ENCODE results near the gene OR2M4. TPM values are rescaled to one million over a fixed set of nuclear protein-coding genes. Genes with fewer than 3 reads are reported as not detected.

OR2M4 gene
- total RNA-seq, 1 experiment from 2014 or later = 0.11 TPM

DNA sequence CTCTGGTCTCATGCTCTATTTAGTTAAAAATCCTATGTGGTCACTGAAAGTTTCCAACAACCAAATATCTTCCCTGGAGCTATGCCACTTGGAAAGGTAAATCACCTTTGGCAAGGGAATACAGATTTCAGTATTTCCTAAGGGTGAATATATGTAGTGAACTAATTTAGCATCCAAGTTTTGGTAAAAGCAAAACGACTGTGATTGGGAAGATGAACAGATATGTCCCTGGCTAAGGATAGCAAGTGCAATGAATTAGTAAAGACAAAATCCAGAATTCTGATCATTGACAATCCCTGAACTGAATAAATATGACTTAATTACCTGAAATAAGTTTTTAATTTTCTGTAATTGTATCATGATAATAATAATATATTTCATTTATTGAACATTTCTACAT, 46.7 kb downstream of the OR2M4 start, which contains the start of gene OR2T33:
Gene OR2T33 (minus strand): TSS at position 101 of the 400 bp plus-strand sequence. CDS start 4,162 bp downstream, outside the sequence.
- H3K27ac ChIP-seq (ENCODE audit: low read depth, low read length, poor library complexity, severe bottlenecking) = no peak within 1 kb of the TSS
- intact Hi-C loops (cut with micrococcal nuclease; ENCODE audit: unreplicated experiment) = no loop called here
- no peaks in the 10 kb centered on the region for H3K36me3 ChIP-seq (ENCODE audit: insufficient read depth, low read length, poor library complexity, severe bottlenecking)
- H3K27me3 ChIP-seq (replicated peaks; ENCODE audit: insufficient read depth, low read depth, low read length, poor library complexity) = no peaks in the 10 kb centered on the region
- no peaks in the 10 kb centered on the region for H3K9me3 ChIP-seq (ENCODE audit: low read depth, low read length, poor library complexity, severe bottlenecking)
- ChIA-PET POLR2A (ENCODE audit: low non-redundant PET) (no interaction called here), CTCF (no interaction called here)
- H3K4me1 ChIP-seq (ENCODE audit: insufficient read depth, low read length, poor library complexity, severe bottlenecking) = no peaks in the 10 kb centered on the region
- no TSS peak for BruUV-seq (replicated peaks)
- no peak within 1 kb of the TSS for H3K4me3 ChIP-seq (ENCODE audit: low read depth, low read length, poor library complexity, severe bottlenecking)
- no peak for DNase-seq (ENCODE audit: low spot score)
- TF ChIP-seq, protein P1, sequence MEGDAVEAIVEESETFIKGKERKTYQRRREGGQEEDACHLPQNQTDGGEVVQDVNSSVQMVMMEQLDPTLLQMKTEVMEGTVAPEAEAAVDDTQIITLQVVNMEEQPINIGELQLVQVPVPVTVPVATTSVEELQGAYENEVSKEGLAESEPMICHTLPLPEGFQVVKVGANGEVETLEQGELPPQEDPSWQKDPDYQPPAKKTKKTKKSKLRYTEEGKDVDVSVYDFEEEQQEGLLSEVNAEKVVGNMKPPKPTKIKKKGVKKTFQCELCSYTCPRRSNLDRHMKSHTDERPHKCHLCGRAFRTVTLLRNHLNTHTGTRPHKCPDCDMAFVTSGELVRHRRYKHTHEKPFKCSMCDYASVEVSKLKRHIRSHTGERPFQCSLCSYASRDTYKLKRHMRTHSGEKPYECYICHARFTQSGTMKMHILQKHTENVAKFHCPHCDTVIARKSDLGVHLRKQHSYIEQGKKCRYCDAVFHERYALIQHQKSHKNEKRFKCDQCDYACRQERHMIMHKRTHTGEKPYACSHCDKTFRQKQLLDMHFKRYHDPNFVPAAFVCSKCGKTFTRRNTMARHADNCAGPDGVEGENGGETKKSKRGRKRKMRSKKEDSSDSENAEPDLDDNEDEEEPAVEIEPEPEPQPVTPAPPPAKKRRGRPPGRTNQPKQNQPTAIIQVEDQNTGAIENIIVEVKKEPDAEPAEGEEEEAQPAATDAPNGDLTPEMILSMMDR (conservative IDR thresholded peaks at IDR 0.05; ENCODE audit: low read depth, low read length) = no peak
- no peak for TF ChIP-seq EZH2 (IDR thresholded peaks at IDR 0.05; ENCODE audit: borderline replicate concordance, low read depth, low read length, poor library complexity, severe bottlenecking)

- H3K4me1 ChIP-seq (ENCODE audit: insufficient read depth, low read length, poor library complexity, severe bottlenecking) = no peaks in the 10 kb centered on the region
- peaks cover 6% of the 10 kb centered on the region for H3K9me3 ChIP-seq (ENCODE audit: low read depth, low read length, poor library complexity, severe bottlenecking)
- intact Hi-C loops (cut with micrococcal nuclease; ENCODE audit: unreplicated experiment) = no loop called here
- no peaks in the 10 kb centered on the region for H3K36me3 ChIP-seq (ENCODE audit: insufficient read depth, low read length, poor library complexity, severe bottlenecking)
- H3K4me3 ChIP-seq (ENCODE audit: low read depth, low read length, poor library complexity, severe bottlenecking) = no peak overlapping the region
- H3K27ac ChIP-seq (ENCODE audit: low read depth, low read length, poor library complexity, severe bottlenecking) = no peak overlapping the region
- no peaks in the 10 kb centered on the region for H3K27me3 ChIP-seq (replicated peaks; ENCODE audit: insufficient read depth, low read depth, low read length, poor library complexity)
- ChIA-PET POLR2A (ENCODE audit: low non-redundant PET) (no interaction called here), CTCF (no interaction called here)
- DNase-seq (ENCODE audit: low spot score) = no peak
- BruUV-seq (replicated peaks) = no TSS peak
- TF ChIP-seq, protein P1 (conservative IDR thresholded peaks at IDR 0.05; ENCODE audit: low read depth, low read length) = no peak
- TF ChIP-seq EZH2 (IDR thresholded peaks at IDR 0.05; ENCODE audit: borderline replicate concordance, low read depth, low read length, poor library complexity, severe bottlenecking) = no peak
Observed at GRCh38 chr1:248288391-248288790, 57.2 kb downstream of the OR2M4 start.

Other genes starting within 250 kb of the OR2M4 start
- not detected in 2 replicates for gene OR2L5, start 217.8 kb upstream of the OR2M4 start, total RNA-seq (2021)
- 0.13 TPM in 1 of 2 replicates, not detected in the other for gene OR2L2, start 201.3 kb upstream of the OR2M4 start, total RNA-seq (2021)
- gene OR2L3, start 184.6 kb upstream of the OR2M4 start, total RNA-seq (2021) = not detected in 2 replicates
- gene OR2L13, start 136.2 kb upstream of the OR2M4 start, total RNA-seq (2021) = not detected in 2 replicates
- not detected in 2 replicates for gene OR2M5, start 86.3 kb upstream of the OR2M4 start, total RNA-seq (2021)
- not detected in 2 replicates for gene OR2M2, start 56.6 kb upstream of the OR2M4 start, total RNA-seq (2021)
- gene OR2M3, start 34.2 kb upstream of the OR2M4 start, total RNA-seq (2021) = 0.15 and 0.19 TPM in 2 replicates
- gene OR2T33, start 46.6 kb downstream of the OR2M4 start, total RNA-seq (2021) = not detected in 2 replicates
- not detected in 2 replicates for gene OR2T12, start 72.0 kb downstream of the OR2M4 start, total RNA-seq (2021)
- not detected in 2 replicates for gene OR2M7, start 93.2 kb downstream of the OR2M4 start, total RNA-seq (2021)
- gene OR14C36, start 117.4 kb downstream of the OR2M4 start, total RNA-seq (2021) = not detected in 2 replicates
- not detected in 2 replicates for gene OR2T4, start 130.2 kb downstream of the OR2M4 start, total RNA-seq (2021)
- not detected in 2 replicates for gene OR2T6, start 144.3 kb downstream of the OR2M4 start, total RNA-seq (2021)
- gene OR2T1, start 171.6 kb downstream of the OR2M4 start, total RNA-seq (2021) = not detected in 2 replicates
- not detected in 2 replicates for gene OR2T2, start 214.2 kb downstream of the OR2M4 start, total RNA-seq (2021)
- gene OR2T3, start 241.9 kb downstream of the OR2M4 start, total RNA-seq (2021) = not detected in 2 replicates